ENCODE measurements around the gene DPPA2. TPM values are rescaled to one million over a fixed set of nuclear protein-coding genes. Genes with fewer than 3 reads are reported as not detected.

DPPA2 gene
- polyA plus RNA-seq, 1 donor: not detected

DNA sequence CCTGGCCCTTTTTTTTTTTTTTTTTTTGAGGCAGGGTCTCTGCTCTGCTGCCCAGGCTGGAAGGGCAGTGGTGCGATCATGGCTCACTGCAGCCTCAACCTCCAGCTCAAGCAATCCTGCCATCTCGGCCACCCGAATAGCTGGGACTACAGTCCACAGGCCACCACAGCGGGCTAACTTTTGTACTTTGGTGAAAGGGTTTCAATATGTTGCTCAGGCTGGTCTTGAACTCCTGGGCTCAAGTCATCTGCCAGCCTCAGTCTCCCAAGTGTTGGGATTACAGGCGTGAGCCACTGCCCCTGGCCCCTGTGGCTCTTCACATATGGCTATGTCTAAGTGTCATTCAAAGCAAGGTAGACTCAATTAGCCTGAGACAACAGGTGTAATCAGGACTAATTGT is 8.8 kb upstream of the DPPA2 start:
- no peak for DNase-seq (ENCODE audit: low read depth)

- no peak for DNase-seq (ENCODE audit: low read depth)
These were observed 3.3 kb downstream of the DPPA2 start for GRCh38 chr3:109313061-109313460.

GRCh38 chr3:109297496-109297895 is 18.8 kb downstream of the DPPA2 start:
- no peak for DNase-seq (ENCODE audit: low read depth)

- DNase-seq (ENCODE audit: low read depth): no peak
These were observed 32.2 kb downstream of the DPPA2 start for GRCh38 chr3:109284071-109284470.

GRCh38 chr3:109278546-109278945 is 37.8 kb downstream of the DPPA2 start:
- no peak for DNase-seq (ENCODE audit: low read depth)

DNA sequence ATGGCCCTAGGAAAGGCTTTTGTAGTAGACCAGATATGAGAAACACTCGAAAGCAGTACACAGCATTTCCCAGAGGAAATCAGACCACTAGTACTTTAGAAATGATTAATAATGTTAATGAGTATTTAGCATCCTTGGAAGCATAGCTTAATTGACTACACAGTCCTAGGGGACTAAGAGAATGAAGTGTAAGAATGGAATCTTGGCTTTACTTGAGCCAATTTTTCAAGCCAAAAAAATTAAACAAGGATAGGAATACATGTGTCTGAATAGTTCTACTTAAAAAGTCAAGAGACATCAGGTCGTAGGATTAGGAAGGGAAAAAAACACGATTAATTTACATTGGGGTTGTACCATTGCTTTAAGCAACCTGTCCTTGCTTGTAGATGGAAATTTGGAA is 38.2 kb downstream of the DPPA2 start:
- no peak for DNase-seq (ENCODE audit: low read depth)

DNA sequence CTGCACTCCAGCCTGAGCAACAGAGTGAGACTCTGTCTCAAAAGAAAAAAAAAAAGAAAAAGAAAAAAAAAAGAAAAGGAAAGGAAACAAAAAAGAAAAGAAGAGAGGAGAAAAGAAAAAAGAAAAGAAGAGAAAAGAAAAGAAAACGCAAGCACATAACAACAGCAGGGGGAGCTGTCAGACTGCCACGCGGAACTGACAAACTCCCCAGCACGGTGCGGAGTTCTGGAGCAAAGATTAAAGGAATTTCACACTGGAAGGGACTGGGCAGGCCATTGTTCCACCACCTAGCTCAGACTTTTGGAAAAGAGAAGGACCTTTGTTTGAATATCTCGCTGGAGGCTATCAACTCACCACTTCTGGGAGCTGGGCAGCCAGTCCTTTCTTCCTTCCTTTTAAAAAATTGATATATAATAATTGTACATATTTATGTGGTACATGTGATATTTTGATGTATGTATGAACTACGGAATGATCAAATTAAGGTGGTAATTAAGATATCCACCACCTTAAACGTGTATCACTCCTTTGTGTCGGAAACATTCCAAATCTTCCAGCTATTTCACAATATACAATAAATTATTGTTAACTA is 40.5 kb downstream of the DPPA2 start:
- no peak for DNase-seq (ENCODE audit: low read depth)

DNA sequence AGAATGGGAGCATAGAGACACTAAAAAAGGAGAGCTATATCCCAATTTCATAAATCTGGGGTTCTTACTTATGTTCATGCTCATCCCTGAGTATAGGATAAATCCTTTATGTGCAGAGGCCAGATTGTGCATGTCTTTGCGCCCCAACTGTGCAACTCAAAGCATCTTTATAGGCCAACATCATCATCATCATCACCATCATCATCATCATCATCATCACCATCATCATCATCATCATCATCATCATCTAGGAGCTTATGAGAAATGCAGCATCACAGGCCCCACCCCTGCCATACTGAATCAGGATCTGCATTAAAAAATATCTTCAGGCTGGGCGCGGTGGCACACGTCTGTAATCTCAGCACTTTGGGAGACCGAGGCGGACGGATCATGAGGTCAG is 45.5 kb downstream of the DPPA2 start:
- no peak for DNase-seq (ENCODE audit: low read depth)

DNA sequence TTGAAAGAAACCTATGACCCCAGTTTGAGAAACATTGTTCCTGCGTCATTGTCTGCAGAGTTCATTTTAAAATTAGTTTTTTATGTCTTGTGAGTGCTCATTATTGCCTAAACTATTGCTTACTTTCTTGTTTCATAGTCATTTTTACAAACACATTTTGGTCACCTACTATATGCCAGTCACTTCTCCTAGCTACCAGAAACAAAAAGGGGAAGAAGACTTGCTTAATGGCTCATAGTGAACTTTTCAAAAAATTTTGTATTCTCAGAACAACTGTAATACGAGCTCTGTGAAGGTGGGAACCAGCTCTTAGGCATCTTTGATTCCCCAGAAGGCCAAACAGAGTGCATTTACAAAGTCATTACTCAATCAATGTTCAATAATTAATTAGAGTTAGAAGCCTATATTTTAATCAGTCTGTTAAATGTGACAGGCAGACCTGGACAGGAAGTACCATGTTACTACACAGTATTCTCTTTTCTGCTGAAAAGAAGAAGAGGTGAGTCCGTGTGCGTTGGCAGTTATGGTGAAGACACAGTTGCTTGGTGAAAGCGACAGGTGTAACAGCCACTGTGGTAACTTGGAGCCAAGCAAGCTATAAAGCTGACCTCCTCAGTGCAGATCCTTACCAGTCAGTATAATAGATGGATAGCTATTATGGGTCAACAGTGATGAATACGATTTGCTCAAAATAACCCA is 46.6 kb downstream of the DPPA2 start:
- no peak for DNase-seq (ENCODE audit: low read depth)

GRCh38 chr3:109268181-109268580 is 48.1 kb downstream of the DPPA2 start:
- DNase-seq (ENCODE audit: low read depth): no peak

- no peak for DNase-seq (ENCODE audit: low read depth)
These were observed 51.0 kb downstream of the DPPA2 start for GRCh38 chr3:109265295-109265694.

GRCh38 chr3:109257269-109257668 is 59.0 kb downstream of the DPPA2 start:
- DNase-seq (ENCODE audit: low read depth): peak; percentile 29

DNA sequence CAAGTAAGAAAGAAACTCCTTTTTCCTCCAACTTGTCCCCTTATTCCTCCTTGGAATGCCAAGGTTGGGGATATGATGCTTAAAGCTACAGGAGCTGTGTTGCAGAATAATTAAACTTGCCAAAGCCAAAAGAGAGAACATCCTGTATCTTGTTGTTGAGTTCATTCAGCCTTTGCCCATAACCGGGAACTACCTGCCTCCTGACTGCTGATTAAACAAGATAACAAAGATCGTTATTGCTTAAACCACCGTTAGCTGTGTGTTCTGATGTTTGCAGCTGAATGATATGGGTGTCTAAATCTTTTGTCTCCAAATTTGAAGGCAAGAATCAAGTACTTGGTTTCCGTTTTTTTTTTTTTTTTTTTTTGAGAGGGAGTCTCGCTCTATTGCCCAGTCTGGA is 61.5 kb downstream of the DPPA2 start:
- no peak for DNase-seq (ENCODE audit: low read depth)

DNA sequence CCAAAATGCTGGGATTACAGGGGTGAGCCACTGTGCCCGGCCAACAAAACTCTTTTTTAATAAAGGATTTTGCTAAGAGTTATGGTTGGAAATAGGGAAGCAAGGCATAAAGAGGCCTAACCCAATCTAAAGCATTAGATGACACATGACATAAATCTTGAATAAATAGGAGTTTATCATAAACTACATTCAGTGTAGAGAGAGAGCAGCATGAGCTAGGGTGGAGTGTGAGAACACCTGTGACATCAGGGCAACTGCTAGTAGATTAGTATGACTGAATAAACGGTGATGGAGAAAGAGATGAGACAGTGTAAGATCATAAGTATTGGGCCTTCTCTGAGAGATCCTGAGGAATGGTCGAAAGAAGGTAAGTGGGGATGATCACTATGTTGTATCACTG is 63.7 kb downstream of the DPPA2 start:
- no peak for DNase-seq (ENCODE audit: low read depth)

Other genes with a start within 250 kb of the DPPA2 start
- gene MORC1, start 198.4 kb downstream of the DPPA2 start, polyA plus RNA-seq (ENCODE audit: insufficient read length): not detected
- not detected for gene C3orf85, start 179.8 kb downstream of the DPPA2 start, polyA plus RNA-seq (ENCODE audit: insufficient read length)
- 1.1 TPM for gene DPPA4, start 21.0 kb upstream of the DPPA2 start, polyA plus RNA-seq (ENCODE audit: insufficient read length)